ENCODE data around the gene PAAF1.

PAAF1 gene

DNA sequence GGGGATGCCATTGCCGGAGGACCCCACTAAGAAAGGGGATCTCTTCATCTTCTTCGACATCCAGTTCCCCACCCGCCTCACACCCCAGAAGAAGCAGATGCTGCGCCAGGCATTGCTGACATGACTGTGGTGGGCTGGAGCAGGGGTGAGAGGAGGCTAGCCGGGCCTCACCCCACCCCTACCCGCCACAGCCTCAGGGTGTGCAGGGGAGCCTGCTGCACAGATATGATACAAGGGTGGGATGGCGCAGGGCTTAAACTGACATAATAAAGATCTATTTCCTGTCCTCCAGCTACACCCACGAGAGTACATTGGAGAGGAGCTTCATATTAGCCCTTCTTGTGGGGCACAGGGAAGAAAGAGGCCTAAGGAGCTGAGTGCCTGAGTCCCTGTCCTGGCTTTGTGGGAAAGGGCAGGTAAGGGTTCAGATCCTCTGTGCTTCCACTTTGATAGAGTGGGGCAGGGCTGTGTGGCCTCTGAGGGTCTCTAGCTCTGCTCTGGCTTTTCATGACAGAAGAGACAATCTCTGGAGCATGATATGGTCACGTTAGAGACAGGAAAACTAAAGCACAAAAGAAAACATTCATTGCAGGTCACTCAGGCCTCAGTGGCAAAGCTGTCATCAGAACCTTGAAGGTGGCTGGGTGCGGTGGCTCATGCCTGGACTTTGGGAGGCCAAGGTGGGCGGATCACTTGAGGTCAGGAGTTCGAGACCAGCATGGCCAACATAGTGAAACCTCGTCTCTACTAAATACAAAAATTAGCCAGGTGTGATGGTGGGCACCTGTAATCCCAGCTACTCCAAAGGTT lies 93.4 kb downstream of the PAAF1 start:
- TF ChIP-seq, protein P1, sequence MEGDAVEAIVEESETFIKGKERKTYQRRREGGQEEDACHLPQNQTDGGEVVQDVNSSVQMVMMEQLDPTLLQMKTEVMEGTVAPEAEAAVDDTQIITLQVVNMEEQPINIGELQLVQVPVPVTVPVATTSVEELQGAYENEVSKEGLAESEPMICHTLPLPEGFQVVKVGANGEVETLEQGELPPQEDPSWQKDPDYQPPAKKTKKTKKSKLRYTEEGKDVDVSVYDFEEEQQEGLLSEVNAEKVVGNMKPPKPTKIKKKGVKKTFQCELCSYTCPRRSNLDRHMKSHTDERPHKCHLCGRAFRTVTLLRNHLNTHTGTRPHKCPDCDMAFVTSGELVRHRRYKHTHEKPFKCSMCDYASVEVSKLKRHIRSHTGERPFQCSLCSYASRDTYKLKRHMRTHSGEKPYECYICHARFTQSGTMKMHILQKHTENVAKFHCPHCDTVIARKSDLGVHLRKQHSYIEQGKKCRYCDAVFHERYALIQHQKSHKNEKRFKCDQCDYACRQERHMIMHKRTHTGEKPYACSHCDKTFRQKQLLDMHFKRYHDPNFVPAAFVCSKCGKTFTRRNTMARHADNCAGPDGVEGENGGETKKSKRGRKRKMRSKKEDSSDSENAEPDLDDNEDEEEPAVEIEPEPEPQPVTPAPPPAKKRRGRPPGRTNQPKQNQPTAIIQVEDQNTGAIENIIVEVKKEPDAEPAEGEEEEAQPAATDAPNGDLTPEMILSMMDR (IDR thresholded peaks at IDR 0.05) = no peak

DNA sequence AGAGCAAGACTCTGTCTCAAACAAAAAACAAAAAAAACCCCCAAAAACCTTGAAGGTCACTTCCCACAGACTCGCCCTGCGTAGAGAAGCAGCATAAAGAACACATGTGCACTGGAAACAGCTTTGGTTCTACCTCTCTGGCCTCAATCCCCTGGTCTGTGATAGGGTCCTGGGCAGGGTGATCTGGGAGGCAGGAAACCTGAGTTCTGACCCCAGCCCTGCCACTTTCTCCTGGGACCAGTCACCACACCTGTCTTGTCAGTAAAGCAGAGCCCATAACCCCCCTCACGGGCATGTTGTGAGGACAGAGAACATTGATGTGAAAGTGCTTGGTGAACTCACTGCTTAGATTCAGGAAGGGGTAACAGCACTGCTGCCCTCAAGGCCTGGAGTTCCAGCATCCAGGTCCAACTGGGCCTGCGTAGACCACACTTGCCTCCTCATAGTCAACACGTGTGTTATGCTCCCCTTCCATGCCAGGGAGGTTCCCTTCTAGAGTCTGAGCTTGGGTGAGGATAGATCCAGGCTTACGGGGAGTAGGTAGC lies 94.4 kb downstream of the PAAF1 start:
- TF ChIP-seq, protein P1 (IDR thresholded peaks at IDR 0.05) = no peak

DNA sequence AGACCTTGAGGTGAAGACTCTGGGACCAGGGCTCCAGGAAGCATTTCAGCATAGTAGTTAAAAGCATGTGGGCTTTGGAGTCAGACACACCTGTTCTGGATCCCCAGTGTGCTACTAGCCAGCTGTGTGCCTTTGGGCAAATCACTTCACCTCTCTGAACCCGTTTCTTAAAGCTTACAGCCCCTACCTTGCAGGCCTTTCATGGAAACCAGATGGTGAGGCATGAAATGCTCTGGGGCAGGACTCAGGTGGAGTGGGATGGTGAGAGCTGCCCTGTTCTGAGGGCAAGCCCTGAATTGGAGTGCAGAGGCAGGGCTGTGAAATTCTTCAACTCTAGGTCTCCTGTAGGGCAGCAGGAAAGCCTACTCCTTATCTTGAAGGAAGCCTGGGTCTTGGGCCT lies 95.4 kb downstream of the PAAF1 start:
- TF ChIP-seq, protein P1 (IDR thresholded peaks at IDR 0.05) = no peak

DNA sequence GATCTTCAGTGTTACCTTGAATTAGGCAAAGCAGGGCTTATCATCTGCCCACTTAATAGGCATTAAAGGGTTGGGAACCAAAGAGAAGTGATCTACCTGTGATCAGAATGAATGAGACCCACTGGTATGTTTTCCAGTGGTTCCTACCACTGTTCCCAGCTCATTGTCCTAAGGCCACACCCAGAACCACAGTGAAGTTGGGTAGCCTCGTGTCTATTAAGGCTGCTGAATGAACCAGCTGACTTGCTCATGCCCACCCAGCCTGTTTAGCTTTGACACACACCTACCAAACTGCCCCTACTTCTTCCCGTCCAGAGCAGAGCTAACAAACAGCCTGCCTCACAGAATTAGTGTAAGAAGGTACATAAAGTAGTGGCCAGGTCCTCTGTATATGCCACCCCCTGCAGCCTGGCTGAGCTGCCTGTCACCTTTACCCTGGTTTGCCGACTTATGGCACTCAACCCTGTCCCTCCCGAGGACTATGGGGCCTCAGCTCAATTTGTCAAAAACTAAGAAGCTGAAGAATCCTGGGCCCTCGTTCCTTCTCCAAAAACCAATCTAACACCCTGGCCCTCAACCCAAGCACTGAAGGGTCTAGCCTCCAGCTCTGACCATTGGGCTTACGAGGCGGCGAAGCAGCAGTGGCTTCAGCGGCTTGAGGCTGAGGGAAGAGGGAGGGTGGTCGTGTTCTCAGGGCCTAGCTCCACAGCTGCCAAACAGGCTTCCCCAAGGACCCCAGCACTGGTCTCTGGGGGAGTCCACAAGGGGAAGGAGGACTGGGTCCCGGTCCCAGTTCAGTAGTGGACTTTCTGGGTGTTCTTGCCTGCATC lies 96.0 kb downstream of the PAAF1 start:
- TF ChIP-seq, protein P1 (IDR thresholded peaks at IDR 0.05) = no peak

DNA sequence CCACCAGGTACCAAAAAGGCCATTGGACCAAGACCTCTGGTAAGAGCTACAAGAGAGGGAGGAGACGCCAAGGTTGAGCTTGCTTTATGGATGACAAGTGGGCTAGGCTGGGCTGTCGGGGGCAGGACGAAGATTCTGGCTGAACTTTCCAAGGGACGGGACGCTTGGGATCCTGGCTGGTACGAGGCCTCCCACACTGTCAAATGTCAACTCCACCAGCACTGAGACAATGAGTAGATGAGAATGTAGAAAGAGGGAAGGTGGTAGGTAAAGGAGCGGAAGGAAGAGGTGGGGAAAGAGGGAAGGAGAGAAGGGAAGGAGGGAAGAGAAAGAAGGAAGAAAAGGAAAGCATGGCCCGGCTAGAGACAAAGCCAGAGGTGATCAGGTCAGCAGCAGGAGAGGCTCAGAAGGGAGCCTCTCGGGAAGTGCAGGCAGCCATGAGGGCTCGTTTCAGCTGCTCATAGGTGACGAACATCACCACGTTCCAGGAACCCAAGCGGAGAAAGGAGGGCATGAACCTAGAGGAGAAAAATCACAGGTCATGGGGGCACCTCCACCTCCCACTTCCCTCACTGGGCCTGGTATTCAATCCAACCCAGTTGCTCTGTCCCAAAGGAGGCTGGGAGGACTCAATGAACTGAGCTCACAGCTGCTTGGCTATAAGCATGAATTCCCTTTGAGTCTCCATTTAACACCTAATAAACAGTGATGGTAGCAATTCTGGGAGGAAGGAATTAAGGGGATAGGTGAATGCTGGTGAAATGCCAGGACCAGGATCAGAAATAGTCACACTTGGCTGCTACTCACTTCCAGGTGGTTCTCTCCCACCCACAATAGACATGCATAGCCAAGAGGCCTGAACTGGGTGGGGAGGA lies 98.0 kb downstream of the PAAF1 start:
- TF ChIP-seq, protein P1 (IDR thresholded peaks at IDR 0.05) = no peak

DNA sequence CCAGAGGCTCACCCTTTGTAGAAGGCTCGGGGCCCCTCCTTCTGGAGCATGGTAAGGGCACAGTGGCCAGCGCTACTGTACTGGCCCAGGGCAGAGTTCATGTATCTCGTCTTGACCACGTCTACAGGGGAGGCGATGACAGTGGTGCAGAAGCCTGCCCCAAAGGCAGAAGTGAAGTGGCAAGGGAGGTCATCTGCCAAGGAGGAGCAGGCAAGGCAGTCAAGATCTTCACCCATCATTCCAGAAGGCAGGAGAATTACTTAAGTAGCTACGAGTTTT lies 98.6 kb downstream of the PAAF1 start:
- TF ChIP-seq, protein P1 (IDR thresholded peaks at IDR 0.05) = no peak

All from LNCAP (cell line).